Right ventricle myocardium superior (tissue), 1 donor: ENCODE results near the gene KRTAP5-1. TPM values are rescaled to one million over a fixed set of nuclear protein-coding genes. Genes with fewer than 3 reads are reported as not detected.
"Not testable (repeated sequence)": the region's sequence is repeated elsewhere in the genome, so short reads cannot be mapped to it uniquely, and the experiment has no call there.

Source experiments
- ATAC-seq: fragments of 200-7000 bp; cut with Tn5 transposase; one replicate; pipeline ENCODE4 v1.9.1; 2020; ENCODE audit warnings: mild to moderate bottlenecking; ENCODE audit not compliant: poor library complexity
- DNase-seq: peaks from one replicate; pipeline ENCODE4 v3.0.0-alpha.2; 2020
- intact Hi-C: fragments of 100-400 bp; cut with DNase I; formaldehyde crosslinking; loops from one replicate; pipeline ENCODE4 v1.11.2; 2022
- long read RNA-seq: library from polyadenylated mRNA; unstranded; transcript quantifications from one replicate; pipeline ENCODE4 v2.0.0, GENCODE V29; 2021
- total RNA-seq: library from RNA; stranded (reverse); fragmentation: NEBNext Ultra II Directional; extraction: Animal tissue kit (Norgen Biotek cat#: 25700); gene quantifications from one replicate; pipeline ENCODE4 v1.2.1, GENCODE V29; 2021
- donor health status: DM: no; HTN: yes; CAD: no; lungs with severe emphysema.

The KRTAP5-1 gene, protein sequence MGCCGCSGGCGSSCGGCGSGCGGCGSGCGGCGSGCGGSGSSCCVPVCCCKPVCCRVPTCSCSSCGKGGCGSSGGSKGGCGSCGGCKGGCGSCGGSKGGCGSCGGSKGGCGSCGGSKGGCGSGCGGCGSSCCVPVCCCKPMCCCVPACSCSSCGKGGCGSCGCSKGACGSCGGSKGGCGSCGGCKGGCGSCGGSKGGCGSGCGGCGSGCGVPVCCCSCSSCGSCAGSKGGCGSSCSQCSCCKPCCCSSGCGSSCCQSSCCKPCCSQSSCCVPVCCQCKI
- not detected for total RNA-seq
- long read RNA-seq: 0 reads

DNA sequence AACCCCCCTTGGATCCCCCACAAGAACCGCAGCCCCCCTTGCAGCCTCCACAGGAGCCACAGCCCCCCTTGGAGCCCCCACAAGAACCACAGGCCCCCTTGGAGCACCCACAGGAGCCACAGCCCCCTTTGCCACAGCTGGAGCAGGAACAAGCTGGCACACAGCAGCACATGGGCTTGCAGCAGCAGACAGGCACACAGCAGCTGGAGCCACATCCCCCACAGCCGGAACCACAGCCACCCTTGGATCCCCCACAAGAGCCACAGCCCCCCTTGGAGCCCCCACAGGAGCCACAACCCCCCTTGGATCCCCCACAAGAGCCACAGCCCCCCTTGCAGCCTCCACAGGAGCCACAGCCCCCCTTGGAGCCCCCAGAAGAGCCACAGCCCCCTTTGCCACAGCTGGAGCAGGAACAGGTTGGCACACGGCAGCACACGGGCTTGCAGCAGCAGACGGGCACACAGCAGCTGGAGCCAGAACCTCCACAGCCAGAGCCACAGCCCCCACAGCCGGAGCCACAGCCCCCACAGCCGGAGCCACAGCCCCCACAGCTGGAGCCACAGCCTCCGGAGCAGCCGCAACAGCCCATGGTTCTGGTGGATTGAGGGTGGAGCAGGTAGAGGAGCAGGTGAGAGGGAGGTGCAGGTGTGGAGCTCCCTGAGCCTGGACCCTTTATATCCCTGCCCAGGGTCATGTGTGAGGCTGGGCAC, at the start of gene KRTAP5-1:
Gene KRTAP5-1 (minus strand): TSS at position 623 of the 710 bp plus-strand sequence. CDS start 34 bp downstream, at position 589.
- intact Hi-C loops, DNase-seq, ATAC-seq: not testable (repeated sequence)

DNA sequence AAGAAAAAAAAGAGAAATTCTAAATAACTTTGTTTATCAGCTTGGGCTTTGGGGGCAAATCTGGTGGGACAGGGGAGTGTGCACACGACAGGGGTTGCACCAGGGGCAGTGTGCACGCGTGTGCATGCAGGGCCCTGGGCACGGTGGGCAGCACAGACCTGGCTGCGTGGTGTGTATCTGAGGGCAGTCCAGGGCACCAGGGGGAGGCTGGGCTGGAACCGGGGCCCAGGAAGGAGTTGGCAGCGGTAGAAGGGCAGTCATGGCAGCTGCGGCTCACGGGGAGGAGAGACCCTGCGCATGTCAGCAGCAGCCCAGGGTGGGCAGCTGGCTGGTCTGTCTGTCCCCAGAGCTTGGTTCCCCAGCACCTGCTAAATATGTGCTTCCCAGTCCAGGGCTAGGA, 48.8 kb upstream of the KRTAP5-1 start:
- no peak for DNase-seq
- intact Hi-C loops: no loop called here
- ATAC-seq: no peak

DNA sequence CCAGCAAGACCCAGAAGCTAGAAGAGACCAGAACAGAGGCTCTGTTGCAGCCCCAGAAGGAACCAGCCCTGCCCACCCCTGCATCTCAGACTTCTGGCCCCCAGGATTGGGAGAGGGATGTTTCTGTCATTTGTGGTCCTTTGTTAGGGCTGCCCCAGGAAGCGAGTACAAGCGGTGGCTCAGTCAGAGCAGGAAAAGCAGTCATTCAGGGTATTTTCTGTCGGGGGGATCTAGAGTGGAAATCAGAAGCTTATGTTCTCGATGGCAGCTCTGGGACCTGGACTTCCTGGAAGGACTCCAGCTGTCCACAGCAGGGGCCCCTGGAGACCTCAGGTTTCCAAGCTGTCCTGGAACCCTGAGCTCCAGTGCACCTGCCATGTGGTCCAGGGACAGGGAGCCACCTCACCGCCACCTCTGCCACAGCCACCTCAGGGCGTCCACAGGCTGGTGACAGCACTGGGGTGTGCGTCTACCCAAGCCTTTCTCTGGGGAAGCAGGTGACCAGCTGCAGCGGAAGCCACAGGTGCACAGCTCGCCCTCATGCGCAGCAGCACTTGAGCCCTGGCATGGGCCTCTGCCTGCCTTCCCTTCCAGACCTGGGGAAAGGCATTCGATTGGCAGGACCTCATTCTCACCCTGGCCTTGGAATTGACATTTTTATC, 47.1 kb upstream of the KRTAP5-1 start:
- DNase-seq (no peak), ATAC-seq (no peak)
- intact Hi-C loops: no loop called here

DNA sequence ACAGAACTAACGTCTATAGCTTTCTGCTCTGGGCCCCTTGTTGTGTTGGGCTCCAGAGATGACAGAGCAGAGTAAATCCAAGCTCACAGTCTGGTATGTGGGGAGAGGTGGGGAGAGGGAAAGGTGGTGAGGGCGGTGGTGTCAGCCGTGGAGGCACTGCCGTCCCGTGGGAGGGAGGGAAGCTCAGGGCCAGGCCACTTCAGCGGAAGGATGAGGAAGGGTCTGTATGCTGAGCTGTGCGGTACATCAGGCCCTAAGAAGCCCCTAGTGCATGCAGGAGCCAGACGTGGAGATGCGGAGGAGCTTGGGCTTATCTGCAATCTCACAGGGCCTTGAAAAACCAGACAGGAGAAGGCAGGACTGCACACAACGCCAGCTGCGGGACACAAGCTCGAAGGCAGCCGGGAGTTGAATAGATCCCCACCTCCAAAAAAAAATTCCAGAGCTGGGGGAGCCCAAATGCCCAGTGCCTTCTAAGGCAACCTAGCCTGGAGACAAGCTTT, 46.0 kb upstream of the KRTAP5-1 start:
- no peak for ATAC-seq
- DNase-seq: no peak
- intact Hi-C loops: no loop called here

DNA sequence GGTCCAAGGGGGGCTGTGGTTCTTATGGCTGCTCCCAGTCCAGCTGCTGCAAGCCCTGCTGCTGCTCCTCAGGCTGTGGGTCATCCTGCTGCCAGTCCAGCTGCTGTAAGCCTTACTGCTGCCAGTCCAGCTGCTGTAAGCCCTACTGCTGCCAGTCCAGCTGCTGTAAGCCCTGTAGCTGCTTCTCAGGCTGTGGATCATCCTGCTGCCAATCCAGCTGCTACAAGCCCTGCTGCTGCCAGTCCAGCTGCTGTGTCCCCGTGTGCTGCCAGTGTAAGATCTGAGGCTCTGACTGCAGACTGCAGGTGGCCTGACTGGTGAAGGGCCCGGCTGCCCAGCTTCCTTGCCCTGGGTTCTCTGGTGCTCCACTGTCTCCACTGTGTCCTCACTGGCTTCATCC, 45.2 kb upstream of the KRTAP5-1 start:
- intact Hi-C loops: no loop called here
- DNase-seq (no peak), ATAC-seq (no peak)

DNA sequence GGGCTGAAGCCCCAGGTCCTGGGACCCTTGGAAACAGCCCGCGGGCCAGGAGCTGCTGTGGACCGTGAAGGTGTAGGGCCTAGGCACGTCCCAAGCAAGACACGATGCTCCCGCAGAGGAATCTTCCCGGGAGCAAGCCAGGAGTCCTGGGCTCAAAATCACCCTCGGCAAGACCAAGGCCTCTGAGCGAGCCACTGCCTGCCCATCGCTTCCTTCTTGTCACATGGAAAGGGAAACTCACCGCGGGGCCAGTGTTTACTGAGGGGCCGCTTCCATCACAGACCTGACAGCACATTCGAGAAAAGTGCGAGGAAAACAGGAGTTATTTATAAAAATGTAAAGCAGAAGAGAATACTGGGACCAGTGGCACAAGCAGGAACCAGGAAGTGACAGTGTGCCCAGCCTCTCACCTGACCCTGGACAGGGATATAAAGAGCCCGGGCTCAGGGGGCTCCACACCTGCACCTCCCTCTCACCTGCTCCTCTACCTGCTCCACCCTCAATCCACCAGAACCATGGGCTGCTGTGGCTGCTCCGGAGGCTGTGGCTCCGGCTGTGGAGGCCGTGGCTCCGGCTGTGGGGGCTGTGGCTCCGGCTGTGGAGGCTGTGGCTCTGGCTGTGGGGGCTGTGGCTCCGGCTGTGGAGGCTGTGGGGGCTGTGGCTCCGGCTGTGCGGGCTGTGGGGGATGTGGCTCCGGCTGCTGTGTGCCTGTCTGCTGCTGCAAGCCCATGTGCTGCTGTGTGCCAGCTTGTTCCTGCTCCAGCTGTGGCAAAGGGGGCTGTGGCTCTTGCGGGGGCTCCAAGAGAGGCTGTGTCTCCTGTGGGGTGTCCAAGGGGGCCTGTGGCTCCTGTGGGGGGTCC, 44.5 kb upstream of the KRTAP5-1 start, which contains the start of gene KRTAP5-5:
Gene KRTAP5-5 (plus strand): TSS at position 450 of the 860 bp plus-strand sequence. CDS start 66 bp downstream, at position 516.
- intact Hi-C loops: loop anchor here (10.0 kb wide), 1 partner anchor 85 kb away; no protein-coding TSS in a partner anchor
- no peak for DNase-seq
- ATAC-seq: no peak

DNA sequence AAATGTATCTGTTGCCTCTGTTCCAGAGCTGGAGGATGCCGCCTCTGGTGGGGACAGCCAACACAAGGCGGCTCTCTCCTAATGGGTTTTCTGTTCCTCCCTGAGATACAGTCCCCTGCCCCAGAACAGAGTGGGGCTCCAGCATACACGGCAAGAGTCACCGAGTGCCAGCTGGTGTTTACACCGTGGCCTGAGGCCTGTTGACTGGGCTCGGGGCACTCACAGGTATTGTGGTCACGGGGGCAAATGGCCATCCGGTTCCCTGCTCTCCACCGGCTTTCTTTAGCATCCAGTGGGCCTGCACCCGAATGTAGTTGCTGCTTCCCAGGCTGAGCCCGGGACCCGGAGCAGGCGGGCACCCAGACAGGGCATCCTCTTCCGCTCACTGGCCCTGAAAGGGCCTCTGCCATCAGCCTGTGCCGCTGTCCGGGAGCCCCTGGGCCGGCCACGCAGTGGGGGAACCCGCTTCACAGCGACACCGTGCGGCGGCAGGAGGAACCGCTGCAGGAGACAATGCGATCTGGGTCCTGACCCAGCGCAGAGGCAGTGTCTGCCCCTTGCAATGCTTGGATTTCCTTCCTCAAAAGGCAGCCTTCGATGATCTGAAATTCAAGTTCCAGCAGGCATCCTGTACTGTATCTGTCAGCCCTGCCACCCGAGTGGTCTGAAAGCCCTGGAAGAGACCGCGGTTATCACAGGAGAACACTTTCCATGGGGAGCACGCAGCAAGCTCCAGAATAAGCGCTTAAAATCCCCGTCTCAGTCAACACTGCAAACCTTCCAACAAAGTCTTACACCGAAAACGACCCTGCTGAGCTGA, 43.6 kb upstream of the KRTAP5-1 start:
- intact Hi-C loops: loop anchor here (10.0 kb wide), 1 partner anchor 84 kb away; no protein-coding TSS in a partner anchor
- DNase-seq (peak; percentile 58), ATAC-seq (peak; percentile 91)

DNA sequence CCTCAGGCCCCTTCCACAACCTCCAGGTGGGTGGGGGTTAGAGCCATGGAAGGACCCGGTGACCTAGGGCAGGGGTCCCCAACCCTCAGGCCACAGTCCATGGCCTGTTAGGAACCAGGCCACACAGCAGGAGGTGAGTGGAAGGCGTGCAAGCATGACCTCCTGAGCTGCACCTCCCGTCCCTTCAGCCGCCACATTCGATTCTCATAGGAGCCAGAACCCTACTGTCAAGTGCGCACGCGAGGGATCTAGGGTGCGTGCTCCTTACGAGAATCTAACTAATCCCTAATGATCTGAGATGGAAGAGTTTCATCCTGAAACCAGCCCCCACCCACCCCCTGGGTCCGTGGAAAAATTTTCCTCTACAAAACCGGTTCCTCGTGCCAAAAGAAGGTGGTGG, 40.5 kb upstream of the KRTAP5-1 start:
- DNase-seq (no peak), ATAC-seq (no peak)
- intact Hi-C loops: loop anchor here (10.0 kb wide), 1 partner anchor 81 kb away; no protein-coding TSS in a partner anchor

DNA sequence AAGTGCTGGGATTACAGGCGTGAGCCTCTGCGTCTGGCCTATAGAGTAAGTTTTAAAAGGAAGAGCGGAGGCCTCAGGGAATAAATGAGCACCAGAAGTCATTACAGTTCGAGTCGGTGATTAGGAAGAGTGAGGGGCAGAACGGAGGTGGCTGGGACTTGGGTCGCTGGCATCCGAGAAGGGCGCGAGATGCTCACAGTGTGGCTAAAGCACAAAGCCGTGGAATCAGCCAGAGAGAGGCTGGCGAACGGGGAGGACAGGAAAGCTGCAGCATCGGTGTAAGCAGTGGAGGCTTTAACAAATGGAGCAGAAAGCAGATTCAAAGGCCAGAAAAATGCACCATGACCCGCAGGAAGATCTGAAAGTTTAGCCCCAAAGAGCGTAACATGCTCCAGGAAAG, 39.5 kb upstream of the KRTAP5-1 start:
- DNase-seq (no peak), ATAC-seq (no peak)
- intact Hi-C loops: loop anchor here (10.0 kb wide), 1 partner anchor 80 kb away; no protein-coding TSS in a partner anchor

DNA sequence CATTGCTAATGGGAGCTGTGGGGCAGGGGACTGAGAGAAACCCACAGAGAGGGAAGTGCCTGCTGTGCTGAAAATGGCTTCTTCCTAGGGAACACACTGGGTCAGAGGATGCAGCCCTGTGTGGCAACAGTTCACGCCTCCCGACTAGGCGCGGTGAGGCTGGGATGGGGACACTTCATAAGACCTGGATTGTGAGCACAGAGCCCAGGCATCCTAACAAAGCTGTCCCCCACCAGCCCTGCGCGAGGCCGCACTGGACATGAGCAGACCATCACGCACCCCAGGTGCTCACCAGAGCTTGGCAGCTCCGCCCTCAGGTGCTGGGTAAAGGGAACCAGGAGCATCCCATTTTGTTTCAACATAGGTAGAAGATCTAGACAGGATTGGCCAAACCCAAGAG, 38.6 kb upstream of the KRTAP5-1 start:
- intact Hi-C loops: loop anchor here (10.0 kb wide), 1 partner anchor 79 kb away; no protein-coding TSS in a partner anchor
- ATAC-seq (no peak), DNase-seq (no peak)

DNA sequence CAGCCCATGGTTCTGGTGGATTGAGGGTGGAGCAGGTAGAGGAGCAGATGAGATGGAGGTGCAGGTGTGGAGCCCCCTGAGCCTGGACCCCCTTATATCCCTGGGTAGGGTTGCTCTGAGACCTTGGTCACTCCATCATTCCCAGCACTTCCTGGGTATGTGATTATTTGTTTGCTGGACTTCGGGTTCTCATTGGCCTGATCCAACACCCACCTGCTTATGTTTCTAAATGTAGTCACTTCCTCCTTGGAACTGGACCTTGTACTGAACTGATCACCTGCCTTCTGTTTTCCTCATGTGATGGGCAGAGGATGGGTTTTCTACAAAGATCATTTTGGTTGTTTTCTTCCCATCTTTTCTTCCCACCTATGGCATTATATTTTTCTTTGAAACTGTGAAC, 37.0 kb upstream of the KRTAP5-1 start, which contains the start of gene KRTAP5-4:
Gene KRTAP5-4 (minus strand): TSS at position 53 of the 400 bp plus-strand sequence. CDS start 45 bp downstream, at position 8.
- DNase-seq: no peak
- intact Hi-C loops: loop anchor here (10.0 kb wide), 1 partner anchor 77 kb away; no protein-coding TSS in a partner anchor
- no peak for ATAC-seq

DNA sequence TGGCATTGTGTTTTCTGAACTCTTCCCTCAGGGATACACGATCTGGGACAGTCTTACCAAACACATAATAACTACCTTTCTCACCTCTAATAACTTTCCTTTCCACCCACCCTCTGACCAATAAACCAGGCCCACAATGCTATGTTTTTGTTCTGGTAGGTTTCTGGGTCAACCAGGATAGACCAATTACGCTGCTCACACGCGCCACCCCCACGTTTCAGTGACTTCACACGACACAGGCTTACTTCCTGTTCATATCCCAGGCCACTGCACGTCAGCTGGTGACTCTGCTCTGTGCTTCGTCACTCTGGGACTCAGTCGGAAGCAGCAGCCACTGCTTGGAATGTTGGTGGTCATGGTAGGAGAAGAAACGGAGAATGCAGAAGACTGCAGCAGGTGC, 34.4 kb upstream of the KRTAP5-1 start:
- DNase-seq: no peak
- no peak for ATAC-seq
- intact Hi-C loops: no loop called here

DNA sequence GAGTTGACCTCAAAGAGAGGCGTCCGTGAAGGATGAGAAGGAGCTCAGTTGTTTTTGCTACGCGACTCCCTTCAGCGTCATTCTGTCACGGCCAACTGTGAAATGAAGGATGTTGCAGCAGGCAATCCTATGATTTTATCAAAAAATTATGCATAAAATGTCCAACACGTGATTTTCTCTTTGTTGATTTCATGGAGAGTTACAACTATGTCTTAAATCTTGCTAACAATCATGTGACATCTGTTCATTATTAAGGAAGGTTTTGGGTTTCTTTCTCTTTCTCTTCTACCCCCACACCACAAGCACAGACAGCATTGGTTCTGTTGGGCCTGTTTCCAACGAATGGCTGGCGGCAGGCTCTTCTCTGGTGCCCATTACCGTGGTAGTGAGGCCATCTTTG, 33.1 kb upstream of the KRTAP5-1 start:
- intact Hi-C loops: no loop called here
- no peak for DNase-seq
- ATAC-seq: no peak

DNA sequence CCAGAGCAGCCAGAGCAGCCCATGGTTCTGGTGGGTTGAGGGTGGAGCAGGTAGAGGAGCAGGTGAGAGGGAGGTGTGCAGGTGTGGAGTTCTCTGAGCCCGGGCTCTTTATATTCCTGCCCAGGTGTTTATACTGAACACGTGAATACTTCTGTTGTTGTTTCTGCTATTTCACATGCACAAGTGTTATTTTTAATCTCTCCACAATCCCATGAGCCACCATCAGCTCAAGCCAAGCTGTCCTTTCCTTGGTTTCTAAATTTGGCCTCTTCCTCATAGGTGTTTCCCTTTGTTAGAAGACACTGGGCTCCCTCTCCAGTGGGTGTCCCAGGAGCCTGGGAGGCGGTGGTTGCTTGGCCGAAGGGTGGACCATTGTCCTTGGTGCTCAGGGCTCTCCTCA, 23.3 kb upstream of the KRTAP5-1 start, which contains the start of gene KRTAP5-3:
Gene KRTAP5-3 (minus strand): TSS at position 101 of the 400 bp plus-strand sequence. CDS start 78 bp downstream, at position 23.
- no peak for ATAC-seq
- intact Hi-C loops: no loop called here
- DNase-seq: no peak

DNA sequence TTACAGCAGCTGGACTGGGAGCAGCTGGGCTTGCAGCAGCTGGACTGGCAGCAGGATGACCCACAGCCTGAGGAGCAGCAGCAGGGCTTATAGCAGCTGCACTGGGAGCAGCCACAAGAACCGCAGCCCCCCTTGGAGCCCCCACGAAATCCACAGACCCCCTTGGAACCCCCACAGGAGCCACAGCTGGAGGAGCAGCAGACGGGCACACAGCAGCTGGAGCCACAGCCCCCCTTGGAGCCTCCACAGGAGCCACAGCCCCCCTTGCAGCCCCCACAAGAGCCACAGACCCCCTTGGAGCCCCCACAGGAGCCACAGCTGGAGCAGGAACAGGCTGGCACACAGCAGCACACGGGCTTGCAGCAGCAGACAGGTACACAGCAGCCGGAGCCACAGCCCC, 22.8 kb upstream of the KRTAP5-1 start:
- intact Hi-C loops, ATAC-seq, DNase-seq: not testable (repeated sequence)

DNA sequence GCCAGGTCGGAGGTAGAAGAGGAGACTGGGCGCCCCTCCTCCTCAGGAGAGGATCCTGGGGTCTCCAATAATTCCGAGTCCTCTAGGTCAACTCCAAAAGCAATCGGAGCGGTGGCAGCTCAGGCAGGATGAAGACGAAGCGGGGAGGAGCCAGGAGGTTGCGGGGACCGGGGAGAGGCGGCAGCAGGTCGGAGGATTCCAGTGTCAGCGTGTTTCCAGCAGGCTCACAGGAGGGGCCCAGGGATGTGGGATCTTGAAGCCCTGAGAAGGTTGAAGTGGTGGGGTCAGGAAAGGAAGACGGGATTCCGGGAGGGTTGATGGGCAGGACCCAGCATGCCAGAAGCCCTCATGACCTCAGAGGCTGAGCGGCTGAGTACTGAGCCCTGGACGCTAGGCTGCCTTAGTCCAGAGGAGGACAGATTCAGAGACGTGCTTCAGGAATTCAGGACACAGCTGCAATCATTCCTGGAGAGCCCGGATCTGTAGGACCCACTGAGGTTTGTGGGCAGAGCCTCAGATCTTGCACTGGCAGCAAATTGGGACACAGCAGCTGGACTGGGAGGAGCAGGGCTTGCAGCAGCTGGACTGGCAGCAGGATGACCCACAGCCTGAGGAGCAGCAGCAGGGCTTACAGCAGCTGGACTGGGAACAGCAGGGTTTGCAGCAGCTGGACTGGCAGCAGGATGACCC, 22.2 kb upstream of the KRTAP5-1 start:
- intact Hi-C loops, DNase-seq, ATAC-seq: not testable (repeated sequence)
